ENCODE results near the gene GRIN2A.

The GRIN2A gene

GRCh38 chr16:9934723-9935508 lies 247.3 kb downstream of the GRIN2A start:
- Mint-ChIP-seq H3K9me3 (no peaks in the 10 kb centered on the region), H3K4me3 (no peak overlapping the region), H3K4me1 (no peaks in the 10 kb centered on the region), H3K27me3 (ENCODE audit: low read depth, poor library complexity) (no peaks in the 10 kb centered on the region), H3K36me3 (ENCODE audit: low read depth) (no peaks in the 10 kb centered on the region), H3K27ac (no peak overlapping the region)
- DNase-seq = no peak
- no peak for TF ChIP-seq CTCF (IDR thresholded peaks at IDR 0.05)

- Mint-ChIP-seq H3K4me3 (no peak overlapping the region), H3K36me3 (ENCODE audit: low read depth) (no peaks in the 10 kb centered on the region), H3K4me1 (no peaks in the 10 kb centered on the region), H3K27ac (no peak overlapping the region), H3K9me3 (no peaks in the 10 kb centered on the region), H3K27me3 (ENCODE audit: low read depth, poor library complexity) (peaks cover 4% of the 10 kb centered on the region)
- DNase-seq = no peak
- TF ChIP-seq CTCF (IDR thresholded peaks at IDR 0.05) = no peak
These were observed 249.1 kb downstream of the GRIN2A start for GRCh38 chr16:9932919-9933653.

GRCh38 chr16:9932000-9932399 lies 250.2 kb downstream of the GRIN2A start:
- H3K27me3 Mint-ChIP-seq (ENCODE audit: low read depth, poor library complexity) = peaks cover 7% of the 10 kb centered on the region
- no peak overlapping the region for H3K4me3 Mint-ChIP-seq
- no peak for DNase-seq
- TF ChIP-seq CTCF (IDR thresholded peaks at IDR 0.05) = no peak
- no peaks in the 10 kb centered on the region for H3K4me1 Mint-ChIP-seq
- H3K9me3 Mint-ChIP-seq = no peaks in the 10 kb centered on the region
- H3K27ac Mint-ChIP-seq = no peak overlapping the region
- H3K36me3 Mint-ChIP-seq (ENCODE audit: low read depth) = no peaks in the 10 kb centered on the region

GRCh38 chr16:9929836-9930235 lies 252.4 kb downstream of the GRIN2A start:
- no peak for DNase-seq
- no peak overlapping the region for H3K4me3 Mint-ChIP-seq
- H3K9me3 Mint-ChIP-seq = no peaks in the 10 kb centered on the region
- peaks cover 14% of the 10 kb centered on the region for H3K27me3 Mint-ChIP-seq (ENCODE audit: low read depth, poor library complexity)
- no peaks in the 10 kb centered on the region for H3K36me3 Mint-ChIP-seq (ENCODE audit: low read depth)
- H3K27ac Mint-ChIP-seq = no peak overlapping the region
- no peak for TF ChIP-seq CTCF (IDR thresholded peaks at IDR 0.05)
- no peaks in the 10 kb centered on the region for H3K4me1 Mint-ChIP-seq

GRCh38 chr16:9929313-9929712 lies 252.9 kb downstream of the GRIN2A start:
- Mint-ChIP-seq H3K36me3 (ENCODE audit: low read depth) (no peaks in the 10 kb centered on the region), H3K27ac (no peak overlapping the region), H3K27me3 (ENCODE audit: low read depth, poor library complexity) (peaks cover 15% of the 10 kb centered on the region), H3K9me3 (no peaks in the 10 kb centered on the region), H3K4me1 (no peaks in the 10 kb centered on the region), H3K4me3 (no peak overlapping the region)
- DNase-seq = no peak
- TF ChIP-seq CTCF (IDR thresholded peaks at IDR 0.05) = no peak

Data from nephron progenitor cell (in vitro differentiated cells).